C4-2B (cell line): ENCODE data around the gene UQCRHL.
A peak's percentile ranks its signal among the peaks of the same experiment; 100 is the strongest.

Source experiments
- H3K27ac ChIP-seq: fragments of 450-650 bp; 2 replicates; pipeline ENCODE4 v1.5.1; 2017
- ZFX ChIP-seq: fragments of 450-650 bp; IDR thresholded peaks from 2 replicates; pipeline ENCODE4 v1.6.1; 2017
- TF ChIP-seq, protein P1 (sequence below): fragments of 450-650 bp; conservative IDR thresholded peaks from 2 replicates; pipeline ENCODE4 v1.5.1; 2017; ENCODE audit warnings: mild to moderate bottlenecking

The UQCRHL gene

DNA sequence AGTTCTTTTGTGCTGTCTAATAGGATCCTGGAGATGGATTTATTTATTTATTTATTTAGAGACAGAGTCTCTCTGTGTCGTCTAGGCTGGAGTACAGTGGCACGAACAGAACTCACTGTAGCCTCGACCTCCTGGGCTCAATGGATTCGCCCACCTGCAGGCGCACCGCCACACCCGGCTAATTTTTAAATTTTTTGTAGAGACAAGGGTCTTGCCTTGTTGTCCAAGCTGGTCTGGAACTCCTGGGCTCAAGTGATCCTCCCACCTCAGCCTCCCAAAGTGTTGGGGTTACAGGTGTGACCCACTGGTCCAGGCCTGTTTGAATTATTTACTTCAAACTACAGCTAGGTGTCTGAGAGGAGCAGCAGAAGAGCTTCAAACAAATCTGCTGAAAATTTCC lies 30.5 kb upstream of the UQCRHL start:
- TF ChIP-seq, protein P1, sequence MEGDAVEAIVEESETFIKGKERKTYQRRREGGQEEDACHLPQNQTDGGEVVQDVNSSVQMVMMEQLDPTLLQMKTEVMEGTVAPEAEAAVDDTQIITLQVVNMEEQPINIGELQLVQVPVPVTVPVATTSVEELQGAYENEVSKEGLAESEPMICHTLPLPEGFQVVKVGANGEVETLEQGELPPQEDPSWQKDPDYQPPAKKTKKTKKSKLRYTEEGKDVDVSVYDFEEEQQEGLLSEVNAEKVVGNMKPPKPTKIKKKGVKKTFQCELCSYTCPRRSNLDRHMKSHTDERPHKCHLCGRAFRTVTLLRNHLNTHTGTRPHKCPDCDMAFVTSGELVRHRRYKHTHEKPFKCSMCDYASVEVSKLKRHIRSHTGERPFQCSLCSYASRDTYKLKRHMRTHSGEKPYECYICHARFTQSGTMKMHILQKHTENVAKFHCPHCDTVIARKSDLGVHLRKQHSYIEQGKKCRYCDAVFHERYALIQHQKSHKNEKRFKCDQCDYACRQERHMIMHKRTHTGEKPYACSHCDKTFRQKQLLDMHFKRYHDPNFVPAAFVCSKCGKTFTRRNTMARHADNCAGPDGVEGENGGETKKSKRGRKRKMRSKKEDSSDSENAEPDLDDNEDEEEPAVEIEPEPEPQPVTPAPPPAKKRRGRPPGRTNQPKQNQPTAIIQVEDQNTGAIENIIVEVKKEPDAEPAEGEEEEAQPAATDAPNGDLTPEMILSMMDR = no peak
- TF ChIP-seq ZFX = no peak
- H3K27ac ChIP-seq = no peak overlapping the region

DNA sequence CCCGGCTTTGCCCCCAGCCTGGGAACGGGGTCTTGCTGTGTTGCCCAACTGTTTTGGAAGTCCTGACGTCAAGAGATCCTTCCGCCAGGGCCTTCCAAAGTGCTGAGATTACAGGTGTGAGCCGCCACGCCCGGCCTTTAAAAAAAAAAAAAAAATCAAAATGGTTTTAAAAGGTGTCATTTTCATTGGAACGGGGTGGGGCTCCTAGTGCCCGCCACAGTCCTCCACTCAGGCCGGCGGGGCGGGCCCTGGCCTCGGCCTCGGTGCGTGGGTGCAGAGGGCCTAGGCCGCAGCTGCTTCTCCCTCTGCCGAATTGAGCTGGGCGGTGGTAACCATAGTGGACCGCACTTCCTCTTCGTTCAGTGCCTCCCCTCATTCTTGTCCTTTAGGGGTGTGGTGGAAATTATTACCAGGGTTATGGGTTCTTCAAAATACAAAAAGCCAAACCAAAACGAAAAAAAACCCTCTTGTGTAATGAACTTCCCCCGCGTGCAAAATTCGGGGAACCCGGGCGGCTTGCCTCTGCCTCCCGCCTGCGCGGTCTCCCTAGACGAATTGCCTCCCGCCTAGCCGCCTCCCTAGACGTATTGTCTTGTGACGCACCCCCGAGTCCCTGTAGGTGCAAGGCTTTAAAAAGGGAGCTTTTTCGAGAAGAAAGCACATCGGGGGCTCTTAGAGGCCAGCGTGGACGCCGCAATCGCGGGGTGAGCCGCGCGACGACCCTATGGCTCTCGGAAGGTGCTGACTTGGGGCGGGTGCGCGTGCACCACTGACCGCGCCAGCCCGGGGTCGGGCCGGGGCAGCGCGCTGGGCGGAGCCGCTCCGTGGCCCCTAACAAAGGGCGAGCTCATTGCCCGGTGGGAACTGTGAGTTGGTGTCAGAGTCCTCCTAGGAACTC lies 29.6 kb upstream of the UQCRHL start:
- TF ChIP-seq, protein P1 = no peak
- no peak for TF ChIP-seq ZFX
- peak overlapping the region; percentile 98 for H3K27ac ChIP-seq

- peak overlapping the region; percentile 98 for H3K27ac ChIP-seq
Observed at GRCh38 chr1:15836511-15836771, 29.0 kb upstream of the UQCRHL start.

GRCh38 chr1:15835741-15836510 lies 28.5 kb upstream of the UQCRHL start:
- TF ChIP-seq, protein P1 = no peak
- no peak for TF ChIP-seq ZFX
- peak overlapping the region; percentile 98 for H3K27ac ChIP-seq

- peak overlapping the region; percentile 98 for H3K27ac ChIP-seq
- TF ChIP-seq ZFX = no peak
- TF ChIP-seq, protein P1 = no peak
Observed at GRCh38 chr1:15835205-15835740, 27.8 kb upstream of the UQCRHL start.

- no peak for TF ChIP-seq ZFX
- TF ChIP-seq, protein P1 = no peak
- peak overlapping the region; percentile 98 for H3K27ac ChIP-seq
Observed at GRCh38 chr1:15834406-15835204, 27.2 kb upstream of the UQCRHL start.

GRCh38 chr1:15833842-15834405 lies 26.5 kb upstream of the UQCRHL start:
- H3K27ac ChIP-seq = peak overlapping the region; percentile 98
- TF ChIP-seq, protein P1 = no peak
